Mucosa of gallbladder (tissue), 1 donor: Measurements from ENCODE around the gene GAA. TPM values are rescaled to one million over a fixed set of nuclear protein-coding genes. Genes with fewer than 3 reads are reported as not detected.

ENCODE experiments used
- DNase-seq: peaks from one replicate; pipeline ENCODE4 v3.0.0-alpha.2; 2020; ENCODE audit warnings: low spot score
- total RNA-seq: library from RNA; stranded (reverse); gene quantifications from one replicate; pipeline ENCODE4 v1.2.1, GENCODE V29; 2021
- donor health status: DM: no; HTN: no; CAD: no.

GAA gene
- total RNA-seq, 1 donor from 2014 or later: 105 TPM

- DNase-seq: no peak
These were observed 2.2 kb downstream of the GAA start for GRCh38 chr17:80103449-80104085.

DNA sequence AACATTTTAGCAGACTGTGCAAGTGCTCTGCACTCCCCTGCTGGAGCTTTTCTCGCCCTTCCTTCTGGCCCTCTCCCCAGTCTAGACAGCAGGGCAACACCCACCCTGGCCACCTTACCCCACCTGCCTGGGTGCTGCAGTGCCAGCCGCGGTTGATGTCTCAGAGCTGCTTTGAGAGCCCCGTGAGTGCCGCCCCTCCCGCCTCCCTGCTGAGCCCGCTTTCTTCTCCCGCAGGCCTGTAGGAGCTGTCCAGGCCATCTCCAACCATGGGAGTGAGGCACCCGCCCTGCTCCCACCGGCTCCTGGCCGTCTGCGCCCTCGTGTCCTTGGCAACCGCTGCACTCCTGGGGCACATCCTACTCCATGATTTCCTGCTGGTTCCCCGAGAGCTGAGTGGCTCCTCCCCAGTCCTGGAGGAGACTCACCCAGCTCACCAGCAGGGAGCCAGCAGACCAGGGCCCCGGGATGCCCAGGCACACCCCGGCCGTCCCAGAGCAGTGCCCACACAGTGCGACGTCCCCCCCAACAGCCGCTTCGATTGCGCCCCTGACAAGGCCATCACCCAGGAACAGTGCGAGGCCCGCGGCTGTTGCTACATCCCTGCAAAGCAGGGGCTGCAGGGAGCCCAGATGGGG lies 3.1 kb downstream of the GAA start:
- no peak for DNase-seq

GRCh38 chr17:80104956-80105375 lies 3.6 kb downstream of the GAA start:
- DNase-seq: no peak

DNA sequence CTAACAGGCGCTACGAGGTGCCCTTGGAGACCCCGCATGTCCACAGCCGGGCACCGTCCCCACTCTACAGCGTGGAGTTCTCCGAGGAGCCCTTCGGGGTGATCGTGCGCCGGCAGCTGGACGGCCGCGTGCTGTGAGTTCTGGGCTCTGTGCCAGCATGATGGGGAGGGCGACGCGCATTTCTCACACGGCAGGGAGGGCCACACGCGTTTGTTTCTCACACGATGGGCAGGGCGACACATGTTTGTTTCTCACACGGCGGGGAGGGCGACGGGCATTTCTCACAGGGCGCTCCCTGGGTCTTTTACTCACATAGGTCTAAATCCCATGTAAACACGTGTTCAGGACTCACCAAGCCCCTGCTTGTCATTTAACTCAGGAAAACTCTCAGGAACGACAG lies 4.4 kb downstream of the GAA start:
- no peak for DNase-seq

GRCh38 chr17:80106176-80106575 lies 4.8 kb downstream of the GAA start:
- DNase-seq: no peak

GRCh38 chr17:80106751-80107150 lies 5.4 kb downstream of the GAA start:
- DNase-seq: no peak

- DNase-seq: no peak
These were observed 6.0 kb downstream of the GAA start for GRCh38 chr17:80107231-80108021.

GRCh38 chr17:80108036-80108971 lies 6.9 kb downstream of the GAA start:
- no peak for DNase-seq

DNA sequence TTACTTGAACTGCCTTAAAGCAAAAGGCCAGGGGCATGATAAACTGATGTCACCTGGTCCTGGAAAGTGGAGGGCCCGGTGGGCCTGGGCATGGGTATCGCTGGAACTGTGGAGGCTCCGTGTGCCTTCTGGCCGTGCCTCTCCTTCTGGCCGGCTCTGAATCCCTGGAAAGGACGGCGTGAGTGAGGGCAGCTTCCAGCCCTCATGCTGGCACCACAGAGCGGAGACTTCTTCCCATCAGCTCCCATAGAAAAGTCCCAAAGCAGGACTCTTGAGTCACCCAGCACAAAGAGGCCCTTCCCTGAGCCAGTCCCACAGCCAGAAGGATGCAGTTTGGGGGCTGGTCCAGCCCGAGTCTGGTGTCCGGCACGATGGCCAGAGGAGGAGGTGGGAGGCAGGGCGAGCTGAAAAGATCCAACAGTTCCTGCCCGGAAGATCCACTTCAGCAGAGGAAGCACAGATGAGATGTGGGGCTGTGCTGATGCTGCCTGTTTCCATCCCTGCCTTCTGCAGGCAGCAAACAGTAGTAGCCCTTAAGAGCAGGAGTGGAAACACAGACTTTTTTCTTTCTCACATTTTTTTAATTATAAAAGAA lies 7.8 kb downstream of the GAA start:
- DNase-seq: no peak

DNA sequence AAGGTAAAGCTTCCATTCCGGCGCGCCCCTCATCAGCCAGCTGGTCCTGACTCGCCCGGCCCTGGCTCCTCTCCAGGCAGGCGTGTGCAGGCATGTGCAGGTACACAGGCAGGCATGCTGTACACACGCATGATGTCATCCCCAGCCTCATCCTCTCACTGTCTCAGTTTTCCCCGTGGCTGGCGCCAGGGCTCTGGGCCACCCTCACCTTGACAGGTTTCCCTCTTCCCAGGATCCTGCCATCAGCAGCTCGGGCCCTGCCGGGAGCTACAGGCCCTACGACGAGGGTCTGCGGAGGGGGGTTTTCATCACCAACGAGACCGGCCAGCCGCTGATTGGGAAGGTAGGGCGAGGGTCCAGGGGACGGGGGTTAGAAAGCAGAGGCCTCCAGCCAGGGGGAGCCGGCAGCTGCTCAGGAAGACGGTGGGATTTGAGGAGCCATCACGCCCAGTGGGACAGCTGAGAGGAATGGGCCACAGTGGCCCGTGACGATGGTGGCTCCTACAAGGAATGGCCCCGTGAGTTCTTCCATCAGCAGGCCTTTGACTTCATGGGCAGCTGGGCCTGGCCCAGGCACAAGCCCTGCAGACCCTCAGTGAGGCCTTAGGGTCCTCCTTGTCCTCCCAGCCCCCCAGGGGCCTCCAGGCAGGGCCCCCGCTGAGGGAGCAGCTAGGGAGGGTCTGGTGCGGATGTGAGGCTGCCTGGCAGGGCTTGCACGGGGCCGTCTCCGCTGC lies 8.5 kb downstream of the GAA start:
- DNase-seq: no peak

GRCh38 chr17:80110447-80110812 lies 9.0 kb downstream of the GAA start:
- DNase-seq: no peak

- no peak for DNase-seq
These were observed 9.7 kb downstream of the GAA start for GRCh38 chr17:80110927-80111701.

DNA sequence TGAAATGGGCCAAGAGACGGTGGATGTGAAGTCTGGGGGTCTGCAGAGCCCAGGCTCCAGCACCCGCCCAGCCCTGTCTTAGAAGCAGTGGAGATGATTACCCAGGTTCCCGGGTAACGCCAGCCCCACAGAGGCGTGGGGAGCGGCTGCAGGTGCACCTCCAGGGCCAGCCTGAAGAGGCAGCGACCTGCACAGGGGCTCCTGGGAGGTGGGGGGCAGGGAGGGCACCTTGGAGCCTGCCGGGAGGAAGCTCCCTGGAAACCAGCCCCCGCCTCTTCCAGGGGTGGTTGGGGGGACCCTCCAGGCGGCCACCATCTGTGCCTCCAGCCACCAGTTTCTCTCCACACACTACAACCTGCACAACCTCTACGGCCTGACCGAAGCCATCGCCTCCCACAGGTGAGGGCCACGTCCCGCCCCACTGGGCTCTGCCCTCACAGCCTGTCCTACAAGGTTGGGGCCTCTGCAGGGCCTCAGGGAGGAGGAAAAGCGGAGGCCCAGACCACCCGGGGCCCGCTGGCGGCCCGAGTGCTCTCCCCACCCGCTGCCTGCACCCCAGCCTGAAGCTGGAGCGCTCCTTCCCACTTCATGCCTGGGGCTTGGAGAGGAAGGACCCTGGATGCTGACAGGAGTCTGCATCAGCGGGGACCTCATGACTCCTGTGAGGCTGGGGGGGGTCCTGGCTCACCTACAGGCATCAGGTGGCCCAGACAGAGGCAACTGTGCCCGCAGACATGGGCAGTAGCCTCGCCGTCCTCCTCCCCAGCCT lies 10.5 kb downstream of the GAA start:
- DNase-seq: no peak

GRCh38 chr17:80112471-80113032 lies 11.2 kb downstream of the GAA start:
- no peak for DNase-seq

DNA sequence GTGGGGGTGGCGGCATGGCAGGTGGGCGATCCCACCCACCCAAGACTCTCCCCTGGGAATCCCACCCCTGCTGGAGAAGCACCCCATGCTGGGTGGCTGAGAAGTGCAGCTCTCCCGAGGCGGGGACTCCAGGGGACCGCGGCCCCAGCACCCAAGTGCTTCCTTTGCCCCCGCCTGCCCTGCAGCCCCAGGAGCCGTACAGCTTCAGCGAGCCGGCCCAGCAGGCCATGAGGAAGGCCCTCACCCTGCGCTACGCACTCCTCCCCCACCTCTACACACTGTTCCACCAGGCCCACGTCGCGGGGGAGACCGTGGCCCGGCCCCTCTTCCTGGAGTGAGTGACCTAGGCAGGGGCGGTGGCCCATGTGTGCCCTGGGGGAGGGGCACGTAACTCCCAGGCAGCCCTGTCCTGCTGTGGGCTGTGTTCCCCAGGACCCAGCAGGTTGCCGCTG lies 11.7 kb downstream of the GAA start:
- no peak for DNase-seq

DNA sequence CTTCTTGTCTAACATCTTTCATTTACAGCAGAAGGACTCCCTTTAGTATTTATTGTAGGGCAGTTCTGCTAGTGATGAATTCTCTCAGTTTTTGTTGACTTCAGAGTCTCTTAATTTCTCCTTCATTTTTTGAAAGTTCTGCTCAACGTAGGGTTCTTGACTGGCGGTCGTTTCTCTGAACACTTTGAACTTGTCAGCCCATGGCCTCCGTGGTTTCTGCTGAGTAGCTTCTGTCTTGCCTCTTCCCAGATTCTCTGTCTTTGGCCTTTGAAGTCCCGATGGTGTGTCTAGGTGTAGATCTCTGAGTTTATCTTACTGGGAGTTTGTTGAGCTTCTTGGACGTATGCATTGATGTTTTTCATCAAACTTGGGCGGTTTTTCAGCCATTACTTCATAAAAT lies 13.4 kb downstream of the GAA start:
- no peak for DNase-seq

DNA sequence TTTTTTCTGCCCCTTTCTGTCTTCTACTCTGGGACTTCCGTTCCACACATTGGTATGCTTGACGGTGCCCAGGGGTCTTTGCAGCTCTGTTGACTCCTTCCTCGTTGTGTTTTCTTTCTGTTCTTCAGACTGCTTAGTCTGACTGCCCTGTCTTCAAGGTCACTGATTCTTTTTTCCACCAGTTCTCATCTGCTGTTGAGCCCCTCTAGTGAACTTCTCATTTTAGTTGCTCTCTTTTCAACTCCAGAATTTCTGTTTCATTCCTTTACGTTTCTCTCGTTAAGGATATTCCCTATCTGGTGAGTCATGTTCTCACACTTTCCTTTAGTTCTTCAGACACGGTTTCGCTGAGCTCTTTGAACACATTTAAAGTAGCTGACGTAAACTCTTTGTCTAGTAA lies 13.8 kb downstream of the GAA start:
- no peak for DNase-seq

DNA sequence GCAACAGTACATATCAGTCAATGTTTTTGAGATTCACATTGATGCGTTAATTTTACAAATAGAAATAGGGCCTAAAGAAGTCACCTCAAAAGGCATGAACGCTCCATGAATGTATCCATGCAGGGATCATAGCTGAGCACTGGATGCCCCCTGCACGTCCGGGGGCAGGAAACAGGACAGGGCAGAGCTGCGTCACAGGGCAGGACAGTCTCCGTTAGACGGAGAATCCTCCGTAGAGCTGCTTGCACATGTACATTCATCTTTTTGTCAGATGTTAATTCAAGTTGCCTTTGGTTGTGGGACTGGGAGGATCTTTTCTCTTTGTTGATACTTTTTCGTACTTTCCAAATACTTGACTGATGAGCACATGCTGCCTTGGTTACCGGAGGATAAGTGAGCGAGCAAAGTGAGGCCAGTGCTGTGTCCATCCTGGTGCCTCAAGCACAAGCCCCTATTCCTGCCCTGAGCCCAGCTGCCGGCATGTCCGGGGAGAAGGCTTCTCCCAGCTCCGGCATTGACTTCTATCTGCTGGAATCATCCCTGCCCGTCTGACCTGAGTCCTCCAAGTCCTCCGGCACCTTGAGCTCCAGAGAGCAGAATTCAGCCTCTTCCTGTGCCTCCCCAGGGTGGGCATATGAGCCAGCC lies 15.0 kb downstream of the GAA start:
- DNase-seq: no peak
